Cardiac muscle cell (in vitro differentiated cells and primary cell): ENCODE measurements around the gene DDX10. TPM values are rescaled to one million over a fixed set of nuclear protein-coding genes. Genes with fewer than 3 reads are reported as not detected.
"Not testable (repeated sequence)": the region's sequence is repeated elsewhere in the genome, so short reads cannot be mapped to it uniquely, and the experiment has no call there.

Experiments
- DNase-seq, 2 donors: peaks; one replicate each; pipeline versions ENCODE4 v3.0.0 to v3.0.0-alpha.2; 2010 to 2017; ENCODE audit warnings: low read depth in 1 of 2, low spot score in 1 of 2
- H3K27ac ChIP-seq: fragments of 200-600 bp; sonication (generic); 2 replicates; pipeline ENCODE4 v1.5.1; 2016
- H3K27me3 ChIP-seq: fragments of 200-600 bp; sonication (generic); 2 replicates; pipeline ENCODE4 v1.6.0; 2016; ENCODE audit warnings: control low read depth
- H3K36me3 ChIP-seq: fragments of 200-600 bp; sonication (generic); 2 replicates; pipeline ENCODE4 v1.5.1; 2016; ENCODE audit warnings: control low read depth
- H3K4me1 ChIP-seq: fragments of 200-600 bp; sonication (generic); 2 replicates; pipeline ENCODE4 v1.8.1; 2017; ENCODE audit warnings: low read depth, mild to moderate bottlenecking, mixed run types
- H3K4me3 ChIP-seq: fragments of 200-600 bp; sonication (generic); 2 replicates; pipeline ENCODE4 v1.5.1; 2016; ENCODE audit warnings: mild to moderate bottlenecking
- H3K9me3 ChIP-seq: fragments of 200-600 bp; sonication (generic); 2 replicates; pipeline ENCODE4 v1.5.1; 2017; ENCODE audit warnings: low read depth, mild to moderate bottlenecking, control low read depth
- CTCF ChIP-seq: IDR thresholded peaks from 2 replicates; pipeline ENCODE4 v1.5.1; 2012; ENCODE audit warnings: low read depth, mild to moderate bottlenecking, low read length
- polyA plus RNA-seq: library from polyadenylated mRNA; unstranded; fragments of >200 nt; fragmentation: Nextera tagmentation; extraction: Ambion mirVana; gene quantifications from 2 replicates; pipeline ENCODE4 v1.2.1, GENCODE V29; 2016
- total RNA-seq: library from RNA; depleted of rRNA; stranded (reverse); fragments of >200 nt; gene quantifications from 2 replicates; pipeline ENCODE4 v1.2.3, GENCODE V29; 2016

Gene DDX10
- total and polyA plus RNA-seq, 2 experiments from 2014 or later = 16.0 to 17.9 TPM

- H3K36me3 ChIP-seq = no peaks in the 10 kb centered on the region
- DNase-seq = no peak
- H3K27ac ChIP-seq = no peak overlapping the region
- TF ChIP-seq CTCF = no peak
- H3K27me3 ChIP-seq = no peaks in the 10 kb centered on the region
- no peak overlapping the region for H3K4me3 ChIP-seq
- no peaks in the 10 kb centered on the region for H3K4me1 ChIP-seq
- H3K9me3 ChIP-seq = no peaks in the 10 kb centered on the region
Observed at GRCh38 chr11:108729227-108729871, 64.5 kb downstream of the DDX10 start.

- H3K4me1 ChIP-seq = no peaks in the 10 kb centered on the region
- H3K27ac ChIP-seq = no peak overlapping the region
- no peak overlapping the region for H3K4me3 ChIP-seq
- TF ChIP-seq CTCF = no peak
- H3K27me3 ChIP-seq = no peaks in the 10 kb centered on the region
- no peak for DNase-seq
- H3K36me3 ChIP-seq = no peaks in the 10 kb centered on the region
- H3K9me3 ChIP-seq = no peaks in the 10 kb centered on the region
Observed at GRCh38 chr11:108732395-108732794, 67.5 kb downstream of the DDX10 start.

- Histone ChIP-seq H3K27ac (no peak overlapping the region), H3K27me3 (no peaks in the 10 kb centered on the region), H3K9me3 (no peaks in the 10 kb centered on the region), H3K4me3 (no peak overlapping the region), H3K36me3 (no peaks in the 10 kb centered on the region), H3K4me1 (no peaks in the 10 kb centered on the region)
- DNase-seq = peak in 1 of 2 donors; percentile 59
- TF ChIP-seq CTCF = no peak
Observed at GRCh38 chr11:108733479-108734116, 68.7 kb downstream of the DDX10 start.

GRCh38 chr11:108734283-108734682 lies 69.4 kb downstream of the DDX10 start:
- DNase-seq = no peak
- Histone ChIP-seq H3K36me3 (no peaks in the 10 kb centered on the region), H3K9me3 (no peaks in the 10 kb centered on the region), H3K4me3 (no peak overlapping the region), H3K4me1 (no peaks in the 10 kb centered on the region), H3K27me3 (no peaks in the 10 kb centered on the region), H3K27ac (no peak overlapping the region)
- no peak for TF ChIP-seq CTCF

GRCh38 chr11:108734956-108735559 lies 70.2 kb downstream of the DDX10 start:
- Histone ChIP-seq H3K27me3 (no peaks in the 10 kb centered on the region), H3K36me3 (no peaks in the 10 kb centered on the region), H3K4me1 (no peaks in the 10 kb centered on the region), H3K4me3 (no peak overlapping the region), H3K9me3 (no peaks in the 10 kb centered on the region), H3K27ac (no peak overlapping the region)
- peak; percentile 42 for TF ChIP-seq CTCF
- peak; percentile 12 to 29 for DNase-seq

- not testable (repeated sequence) for H3K27ac ChIP-seq, H3K9me3 ChIP-seq, H3K4me3 ChIP-seq, H3K4me1 ChIP-seq, H3K27me3 ChIP-seq, DNase-seq, H3K36me3 ChIP-seq
Observed at GRCh38 chr11:108740132-108740531, 75.3 kb downstream of the DDX10 start.
